RPMI8226 (cell line): Measurements from ENCODE around the gene TIRAP.

Experiments
- DNase-seq: peaks from one replicate; pipeline ENCODE4 v3.0.0-alpha.2; 2015

Gene TIRAP

DNA sequence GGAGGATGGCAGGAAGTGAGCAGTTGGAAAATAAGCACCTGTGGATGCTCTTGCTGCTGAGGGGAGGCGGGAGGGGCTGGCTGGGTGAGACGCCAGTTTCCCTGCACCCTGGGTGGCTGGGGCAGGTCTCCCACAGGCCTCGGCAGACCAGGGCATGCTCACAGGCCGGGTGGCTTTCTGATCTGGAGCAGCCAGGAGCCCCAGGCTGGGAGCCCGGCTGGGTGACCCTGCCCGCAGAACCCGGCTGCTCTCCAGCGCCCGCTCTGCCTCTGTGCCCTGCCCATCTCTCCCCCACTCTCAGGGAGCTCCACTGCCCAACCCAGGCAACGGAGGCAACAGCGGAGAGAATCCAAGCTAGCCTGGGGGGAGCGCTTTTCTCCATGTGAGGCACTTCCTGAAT is 45.6 kb downstream of the TIRAP start:
- no peak for DNase-seq

DNA sequence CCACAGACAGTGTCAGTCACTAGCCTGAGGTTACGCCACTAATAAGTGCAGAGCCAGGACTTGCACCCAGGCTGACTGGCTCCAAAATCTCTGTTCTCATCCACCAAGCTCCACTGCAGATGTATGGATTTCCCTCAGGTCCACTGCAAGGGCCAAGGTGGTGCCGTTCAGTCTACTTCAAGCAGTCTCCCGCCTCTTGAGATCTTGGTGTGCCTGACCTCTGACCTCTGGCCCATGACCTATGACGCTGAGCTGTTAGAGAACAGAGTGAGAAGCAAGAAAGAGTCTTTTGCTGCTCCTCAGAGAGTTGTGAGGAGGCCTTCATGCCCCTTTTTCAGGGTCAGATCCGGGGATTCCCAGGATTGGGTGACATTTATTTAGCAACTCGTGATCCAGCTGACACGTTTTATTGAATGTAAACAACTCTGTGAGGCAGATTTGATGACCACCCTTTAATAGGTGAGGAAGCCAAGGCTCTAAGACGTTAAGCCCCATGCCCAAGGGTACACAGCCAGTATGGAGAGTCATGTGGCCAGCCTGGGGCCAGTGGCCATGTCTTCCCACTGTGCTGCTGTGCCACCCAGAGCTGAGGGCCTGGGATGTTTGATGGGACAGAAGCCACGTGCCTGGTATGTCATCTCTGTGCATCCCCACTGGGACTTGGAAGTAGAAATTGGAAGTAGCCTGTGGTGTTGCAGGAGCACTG is 46.2 kb downstream of the TIRAP start:
- no peak for DNase-seq

DNA sequence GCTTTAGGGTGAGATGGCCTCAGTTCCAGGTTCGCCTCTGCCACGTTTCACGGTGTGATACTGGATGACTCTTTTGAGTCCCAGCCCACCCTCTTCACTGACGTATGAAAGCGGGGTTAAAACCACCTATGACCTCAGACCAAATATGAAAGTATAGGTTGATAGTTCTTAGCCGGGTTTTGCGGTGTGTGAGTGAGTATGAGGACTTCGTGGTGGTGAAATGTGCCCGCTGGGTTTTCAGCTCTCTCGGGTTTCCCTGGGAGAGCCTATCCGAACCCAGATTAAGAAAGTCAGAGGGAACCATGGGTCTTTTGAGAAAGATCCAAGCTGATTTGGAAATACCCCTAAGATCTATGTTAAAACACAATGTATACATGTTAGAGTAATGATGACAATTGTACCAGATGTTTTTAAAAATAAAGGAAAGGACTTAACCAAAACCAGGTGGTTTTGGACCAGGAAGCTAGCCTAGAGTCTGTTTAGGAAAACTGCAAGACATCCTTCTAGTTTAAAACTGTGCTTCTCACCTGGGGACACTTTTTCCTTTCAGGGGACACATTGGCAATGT is 46.8 kb downstream of the TIRAP start:
- DNase-seq = no peak

DNA sequence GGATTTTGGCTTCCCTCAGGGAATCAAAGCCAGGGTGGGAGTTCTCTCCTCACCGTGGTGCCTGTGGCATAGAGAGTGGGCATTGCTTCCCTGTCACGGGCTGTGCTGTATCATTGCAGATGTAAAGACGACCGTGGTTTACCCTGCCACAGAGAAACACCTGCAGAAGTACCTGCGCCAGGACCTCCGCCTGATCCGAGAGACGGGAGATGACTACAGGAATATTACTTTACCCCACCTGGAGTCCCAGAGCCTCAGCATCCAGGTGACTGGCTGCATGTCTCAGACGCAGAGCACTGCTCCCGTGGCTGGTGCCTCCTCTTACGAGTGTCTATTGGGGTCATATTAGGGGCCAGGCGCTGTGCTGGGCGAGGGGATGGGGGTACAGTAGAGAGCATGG is 48.4 kb downstream of the TIRAP start:
- no peak for DNase-seq

DNA sequence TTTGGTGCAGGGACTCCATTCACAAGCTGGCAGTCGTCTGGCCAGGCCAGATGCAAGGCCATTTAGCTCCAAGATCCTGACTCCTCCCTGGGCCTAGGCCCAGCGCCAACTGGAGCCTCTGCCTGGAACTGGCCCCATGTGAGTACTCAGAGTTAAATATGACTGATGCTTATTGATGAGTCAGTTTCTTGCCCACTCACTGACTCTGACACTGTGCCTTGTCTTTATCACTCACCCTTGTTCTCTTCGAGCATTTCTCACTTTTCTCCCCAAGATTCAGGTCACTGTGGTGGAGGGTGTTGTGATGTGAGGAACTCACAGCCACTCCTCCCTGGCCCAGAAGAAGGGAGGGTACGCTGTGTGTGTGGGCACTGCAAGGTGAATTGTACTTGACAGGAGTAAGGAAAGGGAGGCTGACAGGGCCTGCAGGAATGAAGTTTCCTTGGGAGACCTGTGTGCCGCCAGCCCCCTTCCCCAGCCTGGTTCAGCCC is 49.4 kb downstream of the TIRAP start:
- DNase-seq = no peak

DNA sequence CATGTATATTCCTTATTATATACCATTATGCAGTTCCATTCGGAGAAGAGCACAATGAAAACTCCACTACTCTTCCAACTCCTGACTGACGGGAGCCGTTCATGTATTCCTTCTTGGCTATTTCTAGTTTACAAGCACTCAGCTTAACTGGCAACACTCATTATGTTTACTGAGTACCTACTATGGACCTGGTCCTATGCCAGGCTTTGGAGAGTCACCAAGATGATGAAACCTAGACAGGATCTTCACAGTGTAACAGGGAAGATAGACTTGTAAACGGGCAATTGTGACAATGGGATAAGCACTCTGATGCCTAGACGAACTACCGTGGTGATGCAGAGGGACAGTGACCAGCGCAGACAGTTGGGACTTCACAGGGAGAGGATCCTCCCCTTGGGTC is 50.2 kb downstream of the TIRAP start:
- DNase-seq = no peak

DNA sequence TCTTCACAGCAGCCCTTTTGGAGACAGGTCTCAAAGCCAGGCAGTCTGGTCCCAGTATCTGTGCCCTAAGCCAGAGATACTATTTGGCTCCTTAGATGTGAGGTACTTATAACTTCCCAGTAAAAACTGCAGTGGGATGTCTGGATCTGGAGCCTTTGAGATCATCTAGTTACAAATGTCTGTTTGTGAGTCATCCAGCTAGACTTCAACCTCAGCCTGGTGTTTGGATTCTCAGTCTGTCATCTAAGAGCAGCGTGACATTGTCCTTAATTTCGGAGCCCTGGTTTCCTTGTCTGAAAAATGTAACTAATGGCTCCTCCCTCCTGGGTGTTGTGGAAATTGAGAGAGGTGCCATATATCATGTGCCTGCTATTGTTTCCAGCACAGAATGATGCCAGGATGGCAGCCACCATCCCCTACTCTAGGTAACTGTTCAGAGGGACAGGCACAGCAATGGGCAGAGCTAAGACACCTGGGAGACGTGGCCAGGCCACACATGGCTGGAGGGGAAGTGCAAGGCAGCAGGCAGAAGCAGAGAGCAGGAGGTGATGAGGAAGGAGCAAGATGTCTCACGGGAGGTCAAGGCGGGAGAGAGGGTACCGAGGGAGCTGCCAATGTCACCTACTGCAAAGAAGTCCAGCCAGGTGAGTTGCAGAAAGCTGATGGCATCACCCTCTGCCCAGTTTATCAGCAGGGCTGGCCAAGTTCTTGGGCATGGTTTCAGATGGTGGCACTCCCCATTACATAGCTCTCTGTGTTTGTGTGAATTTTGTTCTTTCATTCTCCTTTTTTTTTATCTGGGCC is 52.0 kb downstream of the TIRAP start:
- no peak for DNase-seq

DNA sequence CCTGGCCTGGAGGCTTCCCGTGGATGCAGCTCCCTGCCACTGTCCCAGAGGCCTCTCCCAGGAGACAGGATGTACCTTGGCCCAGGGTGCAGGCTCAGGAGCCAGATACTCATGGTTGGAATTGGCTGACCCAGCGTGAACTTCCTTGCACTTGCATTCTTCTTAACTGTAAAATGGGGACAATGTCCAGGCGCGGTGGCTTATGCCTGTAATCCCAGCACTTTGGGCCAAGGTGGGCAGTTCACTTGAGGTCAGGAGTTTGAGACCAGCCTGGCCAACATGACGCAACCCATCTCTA is 52.5 kb downstream of the TIRAP start:
- no peak for DNase-seq

DNA sequence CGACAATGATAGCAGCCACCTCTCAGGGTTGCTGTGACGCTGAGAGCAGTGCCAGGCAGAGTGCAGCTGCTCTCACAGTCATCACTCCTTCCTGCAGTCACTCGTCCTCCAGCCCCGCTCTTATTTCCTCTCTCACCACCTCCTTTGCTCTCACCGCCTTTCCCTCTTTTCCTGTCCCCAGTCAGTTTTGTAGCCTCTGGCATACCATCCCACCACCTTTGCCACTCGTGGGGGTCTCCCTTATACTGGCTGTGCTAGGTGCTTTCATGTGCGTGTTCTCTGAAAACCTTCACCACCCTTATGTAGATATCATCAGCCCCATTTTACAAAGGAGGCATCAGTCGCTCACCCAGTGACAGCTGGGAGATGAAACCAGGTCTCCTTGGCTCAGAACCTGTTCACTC is 53.2 kb downstream of the TIRAP start:
- DNase-seq = no peak

DNA sequence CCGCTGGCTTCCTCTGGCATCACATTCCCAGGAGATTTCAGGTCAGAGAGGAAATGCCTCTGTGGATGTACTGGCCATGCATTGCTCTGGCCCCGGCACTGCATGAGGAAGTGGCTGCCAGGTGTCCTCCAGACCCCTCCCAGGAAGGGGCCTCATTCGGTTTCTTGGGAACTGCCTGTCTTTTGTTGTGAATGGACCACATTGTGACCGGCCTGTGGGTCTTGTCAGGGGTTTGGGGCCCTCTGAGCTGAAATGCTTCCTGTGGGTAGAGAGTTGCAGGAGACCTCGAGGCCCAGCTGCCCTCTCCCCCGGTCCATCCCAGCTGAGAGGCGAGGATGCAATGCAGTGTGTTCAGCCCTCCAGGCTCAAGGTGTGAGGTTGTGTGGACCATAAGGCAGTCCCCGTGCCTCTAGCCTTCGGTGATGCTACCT is 53.8 kb downstream of the TIRAP start:
- no peak for DNase-seq

DNA sequence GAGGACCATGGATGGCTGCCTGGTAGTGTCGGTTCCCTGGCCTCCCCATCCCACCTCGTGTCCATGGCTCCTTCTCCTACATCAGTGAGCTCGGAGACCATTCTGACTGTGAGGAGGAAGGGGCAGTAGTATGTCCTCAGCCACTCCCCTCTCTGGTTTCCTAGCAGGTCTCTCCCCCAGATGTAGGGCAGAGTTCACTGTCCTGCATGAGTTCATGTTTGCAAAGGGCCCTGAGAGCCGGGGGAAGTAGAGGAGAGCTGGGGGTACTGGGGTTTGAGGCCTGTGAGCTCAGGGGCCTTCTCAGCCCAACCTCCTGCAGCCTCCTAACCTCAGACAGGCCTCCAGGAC is 54.2 kb downstream of the TIRAP start:
- no peak for DNase-seq

DNA sequence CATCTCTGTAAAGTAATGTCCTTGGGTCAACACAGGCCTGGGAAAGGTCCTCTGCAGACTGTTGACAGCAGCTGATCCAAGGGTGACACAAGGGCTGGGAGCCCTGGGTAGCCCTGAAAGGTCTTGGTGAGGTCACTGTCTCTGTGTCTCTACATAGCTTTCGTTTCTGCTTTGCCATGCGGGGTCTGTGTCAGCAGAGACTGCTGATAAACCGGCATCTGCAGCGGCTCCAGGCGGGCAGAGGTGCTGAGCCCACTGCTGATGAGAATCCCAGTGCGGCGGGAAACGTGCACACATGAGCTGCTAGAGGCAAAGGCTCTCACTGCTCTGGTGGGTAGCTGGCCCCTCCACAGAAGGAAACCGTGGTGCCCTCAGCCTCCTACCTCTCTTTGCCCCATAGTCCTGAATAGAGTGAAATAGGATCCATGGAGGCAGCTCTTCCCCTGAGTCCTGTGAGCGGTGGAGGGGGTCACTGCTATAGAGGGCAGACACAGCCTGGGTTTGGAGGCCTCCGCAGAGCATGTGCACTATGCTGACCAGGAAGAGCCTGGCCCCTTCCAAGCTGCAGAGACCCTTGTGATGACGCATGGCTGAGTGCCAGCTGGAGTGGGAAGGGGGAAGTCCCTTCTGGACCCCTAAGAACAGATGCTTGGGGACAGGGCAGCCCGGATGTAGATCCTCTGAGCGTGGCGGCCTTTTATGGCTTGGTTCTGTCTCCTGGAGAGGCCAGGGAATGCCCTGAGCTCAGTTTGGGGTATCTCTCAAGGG is 54.8 kb downstream of the TIRAP start:
- no peak for DNase-seq

DNA sequence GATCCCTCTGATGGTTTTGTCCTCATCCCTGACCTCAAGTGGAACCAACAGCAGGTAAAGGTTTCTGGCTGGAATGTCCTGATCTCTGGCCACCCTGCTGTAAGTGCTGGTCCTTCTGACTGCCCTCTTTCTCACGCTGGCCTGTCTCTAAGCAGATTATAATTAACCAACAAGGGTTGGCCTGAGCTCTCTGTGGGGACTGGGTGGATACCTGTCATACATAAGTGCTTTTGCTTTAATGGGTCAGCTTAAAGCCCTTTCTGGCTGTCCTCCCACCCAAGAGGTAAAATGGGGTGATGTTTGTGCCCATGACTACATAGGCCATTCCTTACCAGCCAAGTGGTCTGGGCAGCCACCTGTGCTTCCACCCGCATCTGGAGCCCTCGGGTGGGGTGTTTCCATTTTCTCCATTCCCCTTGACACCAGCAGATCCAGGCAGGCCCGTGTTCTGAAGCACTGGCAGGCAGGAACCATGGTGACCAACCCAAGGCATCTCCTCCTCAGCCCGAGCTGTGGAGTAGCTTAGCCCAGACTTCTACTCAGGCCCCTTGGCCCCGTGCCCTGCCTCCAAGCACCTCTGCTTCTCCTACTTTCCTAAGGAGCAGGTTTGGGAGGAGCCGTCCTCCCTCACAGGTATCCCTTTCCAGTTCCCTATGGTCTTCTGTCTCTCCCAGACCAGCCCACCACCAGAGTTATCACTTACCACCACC is 55.6 kb downstream of the TIRAP start:
- no peak for DNase-seq

DNA sequence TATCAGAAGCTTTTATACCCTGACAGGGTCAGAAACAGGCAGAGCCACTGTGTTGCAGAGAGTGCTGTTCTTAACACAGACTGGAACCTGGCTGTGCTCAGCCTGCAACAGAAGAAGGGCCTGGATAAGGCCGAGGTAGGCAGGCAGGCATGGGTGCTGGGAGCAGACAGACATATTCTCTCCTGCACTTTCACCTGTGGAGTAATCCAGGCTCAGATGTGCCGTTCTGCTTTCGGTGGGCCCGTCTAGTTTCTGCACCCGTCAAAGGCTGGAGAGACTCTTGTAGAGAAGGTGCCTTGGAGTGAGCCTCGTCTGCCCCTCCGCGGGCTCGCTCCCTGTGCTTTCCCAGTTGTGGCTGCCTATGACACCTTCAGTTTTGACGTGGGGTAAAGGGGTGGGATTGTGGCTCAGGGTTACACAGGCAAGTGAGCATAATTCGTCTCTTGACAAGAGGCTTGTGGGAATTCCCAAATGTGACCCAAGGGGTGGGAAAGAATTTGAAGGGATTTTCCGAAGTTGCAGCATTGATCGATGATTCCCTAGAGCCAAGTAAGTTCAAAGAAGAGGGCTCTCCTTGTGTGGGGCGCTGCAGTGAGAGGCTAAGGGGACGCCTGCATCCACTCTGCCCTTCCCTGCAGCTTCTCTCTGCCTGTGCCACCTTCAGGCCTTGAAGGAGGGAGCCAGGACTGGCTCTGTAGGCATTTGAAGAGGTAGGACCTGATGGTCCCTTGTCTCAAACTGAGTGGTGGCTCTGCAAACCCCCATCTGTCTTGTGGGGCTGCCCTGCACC is 56.4 kb downstream of the TIRAP start:
- DNase-seq = no peak

DNA sequence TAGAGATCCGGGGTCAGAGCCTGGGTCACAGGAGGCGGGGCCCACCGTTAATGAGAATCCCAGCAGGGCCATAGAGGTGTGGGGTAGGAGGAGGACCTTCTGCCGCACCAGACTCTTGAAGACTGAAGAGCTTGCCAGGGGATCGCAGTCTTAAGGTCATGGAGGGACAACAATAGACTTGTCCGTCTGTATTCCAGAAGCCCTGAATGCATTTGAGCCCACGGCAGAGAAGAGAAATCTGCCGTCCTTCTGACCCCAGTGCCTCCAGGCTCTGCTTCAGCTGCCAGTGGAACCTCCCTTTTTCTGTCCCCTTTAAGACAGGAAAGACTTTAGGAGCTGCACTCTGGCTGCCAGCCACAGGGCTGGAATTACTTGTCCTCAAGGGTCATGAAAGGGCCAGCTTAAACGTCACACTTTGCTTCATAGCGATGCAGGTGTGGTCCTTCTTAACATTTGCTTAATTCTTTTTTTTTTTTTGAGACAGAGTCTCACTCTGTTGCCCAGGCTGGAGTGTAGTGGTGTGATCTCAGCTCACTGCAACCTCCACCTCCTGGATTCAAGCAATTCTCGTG is 57.1 kb downstream of the TIRAP start:
- DNase-seq = no peak

DNA sequence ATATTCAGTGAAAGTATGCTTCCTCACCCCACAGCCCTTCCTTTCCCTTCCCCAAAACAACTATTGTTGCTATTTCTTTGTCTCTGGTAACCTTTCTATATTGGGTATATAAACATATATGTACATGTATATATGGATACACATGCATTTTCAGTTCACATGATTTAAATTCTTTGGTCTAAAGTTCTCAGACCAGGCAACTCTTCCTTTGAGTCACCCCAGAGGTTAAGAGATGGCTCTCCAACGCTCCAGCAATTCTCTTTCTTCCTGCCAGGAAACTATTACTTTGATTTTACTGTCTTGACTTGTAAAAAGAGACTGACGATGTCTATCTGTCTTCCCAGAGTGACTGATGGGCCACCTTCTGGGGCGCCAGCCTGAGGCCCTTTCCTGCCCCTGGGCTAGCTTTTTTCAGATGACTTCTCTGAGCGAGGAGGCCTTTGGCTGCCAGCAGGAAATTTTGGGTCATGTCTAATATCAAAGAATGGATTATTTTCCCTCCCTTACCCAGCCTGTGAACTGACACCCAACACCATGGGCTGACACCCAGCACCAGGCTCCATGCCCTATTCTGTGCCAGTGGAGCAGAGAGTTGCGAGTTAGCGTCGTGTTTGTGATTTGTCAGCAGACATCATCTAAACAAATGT is 58.2 kb downstream of the TIRAP start:
- DNase-seq = no peak

DNA sequence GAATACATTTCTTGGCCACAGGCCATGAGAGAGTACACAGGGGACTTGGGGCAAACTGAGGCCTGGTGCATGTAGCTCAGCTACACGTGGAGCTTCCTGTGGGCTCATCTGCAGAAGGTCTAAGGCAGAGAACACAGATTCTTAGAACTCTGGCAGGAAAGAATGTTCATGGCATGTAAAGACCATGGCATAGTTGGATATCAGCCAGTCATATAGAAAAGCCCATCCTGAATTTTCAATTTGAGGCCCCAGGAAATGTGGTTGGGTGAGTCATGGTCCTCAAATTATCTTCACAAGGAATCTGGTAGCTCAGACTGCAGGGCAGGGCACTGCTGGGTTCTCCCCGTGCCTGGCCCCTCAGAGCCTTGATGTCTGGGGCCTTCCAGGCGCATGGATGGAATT is 58.9 kb downstream of the TIRAP start:
- DNase-seq = no peak

DNA sequence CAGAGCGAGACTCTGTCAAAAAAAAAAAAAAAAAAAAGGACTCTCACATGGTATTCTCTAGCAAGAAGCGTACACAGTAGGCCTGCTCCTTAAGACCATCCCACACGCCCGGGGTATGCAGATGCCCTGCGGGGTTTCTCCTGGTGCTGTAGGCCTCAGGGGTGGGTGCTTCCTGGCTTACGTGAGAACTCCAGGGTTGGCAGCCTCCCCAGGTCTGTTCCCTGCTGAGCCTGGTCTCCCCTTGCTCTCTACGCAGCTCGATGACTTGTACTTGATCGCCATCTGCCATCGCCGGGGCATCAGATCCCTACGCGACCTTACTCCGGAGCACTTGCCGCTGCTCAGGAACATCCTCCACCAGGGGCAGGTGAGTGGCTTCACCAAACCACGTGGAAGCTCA is 60.2 kb downstream of the TIRAP start:
- no peak for DNase-seq
